Measurements from ENCODE around the gene SNTB2. TPM values are rescaled to one million over a fixed set of nuclear protein-coding genes. Genes with fewer than 3 reads are reported as not detected.
A peak's percentile ranks its signal among the peaks of the same experiment; 100 is the strongest.

SNTB2 gene
- total and polyA plus RNA-seq, 2 of the 13 experiments (the other 11 are each of a cell fraction or from before 2014, with no cell fraction given), result 11.5 to 19.2 TPM

GRCh38 chr16:69351309-69352027 is 164.5 kb downstream of the SNTB2 start, which contains the start of gene TMED6 (continued):
- peak; percentile 73; the same call in 1 of the 2 replicates for TF ChIP-seq ZNF350 (CRISPR knock-in tag; IDR thresholded peaks at IDR 0.05; ENCODE audit: borderline replicate concordance, low read depth)
- peak; percentile 56 for TF ChIP-seq HOXA3 (CRISPR knock-in tag; IDR thresholded peaks at IDR 0.05)
- TF ChIP-seq MZF1 (CRISPR knock-in tag; IDR thresholded peaks at IDR 0.05; ENCODE audit: borderline replicate concordance), result no peak
- peak; percentile 70; the same call in 1 of the 2 replicates for TF ChIP-seq KDM2A (CRISPR knock-in tag; IDR thresholded peaks at IDR 0.05; ENCODE audit: borderline replicate concordance, low read depth)
- TF ChIP-seq ZNF574 (CRISPR knock-in tag; IDR thresholded peaks at IDR 0.05), result peak; percentile 73; the same call in 1 of the 2 replicates
- no peak for TF ChIP-seq MTA1 (CRISPR knock-in tag; IDR thresholded peaks at IDR 0.05; ENCODE audit: borderline replicate concordance)
- TF ChIP-seq SMAD1 (CRISPR knock-in tag; IDR thresholded peaks at IDR 0.05; ENCODE audit: borderline replicate concordance, low read depth), result peak; percentile 50; the same call in 1 of the 2 replicates
- no peak for TF ChIP-seq SRSF9 (IDR thresholded peaks at IDR 0.05; ENCODE audit: borderline replicate concordance, insufficient read depth, low read depth, low read length, poor library complexity, severe bottlenecking)
- TF ChIP-seq HNF4G (IDR thresholded peaks at IDR 0.05; ENCODE audit: borderline replicate concordance, low read depth, low read length), result no peak
- TF ChIP-seq HNF4G (CRISPR knock-in tag; IDR thresholded peaks at IDR 0.05; ENCODE audit: borderline replicate concordance, low read depth), result 0 out of 2 replicates have a peak, but pooled peaks have one; percentile 29
- 0 out of 2 replicates have a peak, but pooled peaks have one; percentile 42 for TF ChIP-seq THAP11 (CRISPR knock-in tag; IDR thresholded peaks at IDR 0.05)
- no peak for TF ChIP-seq ZBTB40 (IDR thresholded peaks at IDR 0.05)
- TF ChIP-seq ZBTB40 (CRISPR knock-in tag; IDR thresholded peaks at IDR 0.05), result no peak
- no peak for TF ChIP-seq EED (CRISPR knock-in tag; IDR thresholded peaks at IDR 0.05)
- peak; percentile 50; the same call in 1 of the 2 replicates for TF ChIP-seq YEATS2 (CRISPR knock-in tag; IDR thresholded peaks at IDR 0.05; ENCODE audit: borderline replicate concordance)
- no peak for TF ChIP-seq NFE2L2 (IDR thresholded peaks at IDR 0.05; ENCODE audit: low read length)
- no peak for TF ChIP-seq KDM1A (CRISPR knock-in tag; IDR thresholded peaks at IDR 0.05)
- peak; percentile 42; the same call in 1 of the 2 replicates for TF ChIP-seq TARDBP (CRISPR knock-in tag; IDR thresholded peaks at IDR 0.05)
